Peyer's patch (tissue), 4 donors: Measurements from ENCODE around the gene TNRC6B.

Source experiments
- CTCF ChIP-seq, 6 experiments: fragments of 450-650 bp in 4 of 6; fragments of 200-600 bp in 2 of 6; sonication (generic) in 1 of 6; IDR thresholded peaks; one replicate each; pipeline ENCODE4 v1.5.1; 2017 to 2019; ENCODE audit warnings: antibody characterized with exemption in 6 of 6, mild to moderate bottlenecking in 3 of 6, moderate library complexity in 1 of 6
- POLR2A ChIP-seq, 2 donors: fragments of 450-650 bp; IDR thresholded peaks; one replicate each; pipeline ENCODE4 v1.5.1; 2017; ENCODE audit warnings: antibody characterized with exemption in 2 of 2, mild to moderate bottlenecking in 2 of 2, moderate library complexity in 2 of 2

GRCh38 chr22:40210818-40211217 is 33.1 kb downstream of the TNRC6B start:
- TF ChIP-seq CTCF (IDR thresholded peaks at IDR 0.05) (no peak), POLR2A (IDR thresholded peaks at IDR 0.05) (no peak)
